Measurements from ENCODE around the gene SPOPL.

Gene SPOPL

GRCh38 chr2:138601458-138602165 is 100.0 kb downstream of the SPOPL start:
- no peak for DNase-seq (ENCODE audit: extremely low spot score)
- TF ChIP-seq, protein P1, sequence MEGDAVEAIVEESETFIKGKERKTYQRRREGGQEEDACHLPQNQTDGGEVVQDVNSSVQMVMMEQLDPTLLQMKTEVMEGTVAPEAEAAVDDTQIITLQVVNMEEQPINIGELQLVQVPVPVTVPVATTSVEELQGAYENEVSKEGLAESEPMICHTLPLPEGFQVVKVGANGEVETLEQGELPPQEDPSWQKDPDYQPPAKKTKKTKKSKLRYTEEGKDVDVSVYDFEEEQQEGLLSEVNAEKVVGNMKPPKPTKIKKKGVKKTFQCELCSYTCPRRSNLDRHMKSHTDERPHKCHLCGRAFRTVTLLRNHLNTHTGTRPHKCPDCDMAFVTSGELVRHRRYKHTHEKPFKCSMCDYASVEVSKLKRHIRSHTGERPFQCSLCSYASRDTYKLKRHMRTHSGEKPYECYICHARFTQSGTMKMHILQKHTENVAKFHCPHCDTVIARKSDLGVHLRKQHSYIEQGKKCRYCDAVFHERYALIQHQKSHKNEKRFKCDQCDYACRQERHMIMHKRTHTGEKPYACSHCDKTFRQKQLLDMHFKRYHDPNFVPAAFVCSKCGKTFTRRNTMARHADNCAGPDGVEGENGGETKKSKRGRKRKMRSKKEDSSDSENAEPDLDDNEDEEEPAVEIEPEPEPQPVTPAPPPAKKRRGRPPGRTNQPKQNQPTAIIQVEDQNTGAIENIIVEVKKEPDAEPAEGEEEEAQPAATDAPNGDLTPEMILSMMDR (IDR thresholded peaks at IDR 0.05; ENCODE audit: control extremely low read depth, extremely low read depth, low read depth, missing control alignments) = no peak
- ChIA-PET CTCF (interaction anchor here (1.7 kb wide), 1 partner anchor 16 kb away, joined by 6 read pairs; no protein-coding TSS in a partner anchor), POLR2A (no interaction called here)

DNA sequence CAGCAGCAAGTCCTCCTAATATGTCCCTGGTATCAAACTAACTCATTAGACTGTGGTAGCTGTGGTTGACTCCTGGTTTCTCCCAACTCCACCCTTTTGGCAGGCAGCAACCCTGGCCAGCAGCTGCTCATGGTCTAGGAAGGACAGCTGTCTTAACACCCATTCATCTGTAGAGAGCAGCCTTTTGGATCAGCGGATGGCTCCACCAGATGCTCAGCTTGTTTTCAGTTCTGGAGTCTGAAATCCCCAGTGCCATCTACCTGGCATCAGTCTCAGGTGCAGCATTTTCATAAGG is 100.5 kb downstream of the SPOPL start:
- DNase-seq (ENCODE audit: extremely low spot score) = no peak
- ChIA-PET CTCF (interaction anchor here (1.5 to 1.7 kb wide), 2 partner anchors 15 to 18 kb away, joined by 5 to 6 read pairs; no protein-coding TSS in a partner anchor), POLR2A (no interaction called here)
- TF ChIP-seq, protein P1 (IDR thresholded peaks at IDR 0.05; ENCODE audit: control extremely low read depth, extremely low read depth, low read depth, missing control alignments) = no peak

GRCh38 chr2:138607746-138608145 is 106.2 kb downstream of the SPOPL start:
- DNase-seq (ENCODE audit: extremely low spot score) = no peak
- ChIA-PET POLR2A (no interaction called here), CTCF (interaction anchor here (0.8 to 1.6 kb wide), 3 partner anchors 10 to 366 kb away, joined by 3 to 4 read pairs (median 3); no protein-coding TSS in a partner anchor)
- TF ChIP-seq, protein P1 (IDR thresholded peaks at IDR 0.05; ENCODE audit: control extremely low read depth, extremely low read depth, low read depth, missing control alignments) = no peak

DNA sequence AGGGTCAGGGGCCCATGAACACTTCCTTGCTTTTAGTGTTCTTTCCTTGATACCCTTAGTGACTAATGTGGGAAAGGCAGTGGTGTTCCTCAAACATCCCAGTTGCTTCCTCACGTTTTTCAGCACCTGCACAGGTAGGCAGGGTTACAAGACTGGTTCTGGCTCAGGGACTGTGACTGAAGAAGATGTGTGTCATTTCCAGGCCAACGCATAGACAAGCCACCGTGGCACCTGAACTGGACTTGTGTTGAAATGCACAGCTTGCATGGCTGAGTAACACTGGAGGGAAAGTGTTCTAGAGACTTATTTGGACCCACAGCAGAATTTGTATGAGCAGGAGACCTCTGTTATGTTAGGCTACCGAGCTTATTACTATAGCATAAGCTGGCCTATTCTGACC is 107.9 kb downstream of the SPOPL start:
- ChIA-PET CTCF (no interaction called here), POLR2A (no interaction called here)
- TF ChIP-seq, protein P1 (IDR thresholded peaks at IDR 0.05; ENCODE audit: control extremely low read depth, extremely low read depth, low read depth, missing control alignments) = no peak
- no peak for DNase-seq (ENCODE audit: extremely low spot score)

GRCh38 chr2:138610201-138610953 is 108.8 kb downstream of the SPOPL start:
- ChIA-PET POLR2A (no interaction called here), CTCF (no interaction called here)
- DNase-seq (ENCODE audit: extremely low spot score) = no peak
- TF ChIP-seq, protein P1 (IDR thresholded peaks at IDR 0.05; ENCODE audit: control extremely low read depth, extremely low read depth, low read depth, missing control alignments) = no peak

- POLR2A ChIA-PET = no interaction called here
Measured at GRCh38 chr2:138615257-138615656, 113.7 kb downstream of the SPOPL start.

More at GRCh38 chr2:138615257-138615656, 113.7 kb downstream of the SPOPL start:
- TF ChIP-seq, protein P1 (IDR thresholded peaks at IDR 0.05; ENCODE audit: control extremely low read depth, extremely low read depth, low read depth, missing control alignments) = no peak
- no peak for DNase-seq (ENCODE audit: extremely low spot score)
- CTCF ChIA-PET = no interaction called here

All from GM10248 (cell line).